Upper lobe of right lung (tissue), 1 donor: ENCODE results near the gene USP30. TPM values are rescaled to one million over a fixed set of nuclear protein-coding genes. Genes with fewer than 3 reads are reported as not detected.
"Not testable (repeated sequence)": the region's sequence is repeated elsewhere in the genome, so short reads cannot be mapped to it uniquely, and the experiment has no call there.

ENCODE experiments used
- ATAC-seq: fragments of 200-7000 bp; cut with Tn5 transposase; one replicate; pipeline ENCODE4 v1.9.1; 2020; ENCODE audit warnings: mild to moderate bottlenecking, moderate library complexity
- DNase-seq: peaks from one replicate; pipeline ENCODE4 v3.0.0-alpha.2; 2020
- H3K27ac ChIP-seq: fragments of 200-600 bp; one replicate; pipeline ENCODE4 v1.8.0; 2022
- H3K27me3 ChIP-seq: fragments of 200-600 bp; one replicate; pipeline ENCODE4 v1.8.0; 2022; ENCODE audit warnings: mild to moderate bottlenecking
- H3K36me3 ChIP-seq: fragments of 200-600 bp; one replicate; pipeline ENCODE4 v1.8.0; 2022
- H3K4me1 ChIP-seq: fragments of 200-600 bp; one replicate; pipeline ENCODE4 v1.8.0; 2022
- H3K4me3 ChIP-seq: fragments of 200-600 bp; one replicate; pipeline ENCODE4 v1.8.0; 2022; ENCODE audit warnings: mild to moderate bottlenecking
- H3K9me3 ChIP-seq: fragments of 200-600 bp; one replicate; pipeline ENCODE4 v1.8.0; 2022
- CTCF ChIP-seq: fragments of 200-600 bp; IDR thresholded peaks from one replicate; pipeline ENCODE4 v1.8.0; 2022; ENCODE audit warnings: antibody characterized with exemption
- intact Hi-C: fragments of 100-400 bp; cut with DNase I; formaldehyde crosslinking; loops from one replicate; pipeline ENCODE4 v1.11.0; 2022
- total RNA-seq: library from RNA; stranded (reverse); fragmentation: NEBNext Ultra II Directional; extraction: Animal tissue kit (Norgen Biotek cat#: 25700); gene quantifications from one replicate; pipeline ENCODE4 v1.2.1, GENCODE V29; 2021
- donor health status: DM: no; HTN: yes; CAD: no; lungs with severe emphysema.

The USP30 gene
- total RNA-seq, 1 donor from 2014 or later: 13.6 TPM

- Histone ChIP-seq H3K27ac (no peak overlapping the region), H3K4me3 (no peak overlapping the region), H3K9me3 (no peaks in the 10 kb centered on the region), H3K4me1 (no peaks in the 10 kb centered on the region), H3K27me3 (no peaks in the 10 kb centered on the region), H3K36me3 (no peaks in the 10 kb centered on the region)
- DNase-seq: no peak
- intact Hi-C loops: no loop called here
- TF ChIP-seq CTCF: no peak
- ATAC-seq: no peak
Measured at GRCh38 chr12:109047081-109047805, 5.1 kb upstream of the USP30 start.

GRCh38 chr12:109048706-109049105, 3.7 kb upstream of the USP30 start:
- H3K36me3 ChIP-seq, DNase-seq, H3K27me3 ChIP-seq, H3K4me3 ChIP-seq, H3K4me1 ChIP-seq, H3K9me3 ChIP-seq, intact Hi-C loops: not testable (repeated sequence)
- peak; percentile 38 for ATAC-seq
- peak overlapping the region; percentile 27 for H3K27ac ChIP-seq

- H3K36me3 ChIP-seq, H3K4me3 ChIP-seq, H3K27me3 ChIP-seq, H3K27ac ChIP-seq, H3K9me3 ChIP-seq, ATAC-seq, DNase-seq, intact Hi-C loops: not testable (repeated sequence)
- H3K4me1 ChIP-seq: peaks cover 12% of the 10 kb centered on the region
Measured at GRCh38 chr12:109049794-109050193, 2.6 kb upstream of the USP30 start.

- peaks cover 8% of the 10 kb centered on the region for H3K36me3 ChIP-seq
- ATAC-seq (no peak), DNase-seq (no peak)
- peak overlapping the region; percentile 93 for H3K27ac ChIP-seq
- H3K4me1 ChIP-seq: peaks cover 13% of the 10 kb centered on the region
- no peak for TF ChIP-seq CTCF
- peak overlapping the region; percentile 98 for H3K4me3 ChIP-seq
- no peaks in the 10 kb centered on the region for H3K9me3 ChIP-seq
- H3K27me3 ChIP-seq: no peaks in the 10 kb centered on the region
- intact Hi-C loops: no loop called here
Measured at GRCh38 chr12:109052097-109052413, 321 bp upstream of the USP30 start.

- peak overlapping the region; percentile 98 for H3K4me3 ChIP-seq
- TF ChIP-seq CTCF: no peak
- peaks cover 19% of the 10 kb centered on the region for H3K36me3 ChIP-seq
- DNase-seq: no peak
- no peaks in the 10 kb centered on the region for H3K27me3 ChIP-seq
- ATAC-seq: peak; percentile 7
- H3K9me3 ChIP-seq: no peaks in the 10 kb centered on the region
- H3K27ac ChIP-seq: peak overlapping the region; percentile 93
- intact Hi-C loops: no loop called here
- H3K4me1 ChIP-seq: peaks cover 13% of the 10 kb centered on the region
Measured at GRCh38 chr12:109053382-109054123, 1.2 kb downstream of the USP30 start.

GRCh38 chr12:109054124-109054513, 1.7 kb downstream of the USP30 start:
- H3K36me3 ChIP-seq: peaks cover 24% of the 10 kb centered on the region
- DNase-seq, ATAC-seq, H3K27me3 ChIP-seq, H3K9me3 ChIP-seq, intact Hi-C loops: not testable (repeated sequence)
- H3K27ac ChIP-seq: peak overlapping the region; percentile 93
- H3K4me1 ChIP-seq: peaks cover 13% of the 10 kb centered on the region
- H3K4me3 ChIP-seq: peak overlapping the region; percentile 98

GRCh38 chr12:109054520-109054919, 2.1 kb downstream of the USP30 start:
- Histone ChIP-seq H3K4me1 (peaks cover 13% of the 10 kb centered on the region), H3K27ac (peak overlapping the region; percentile 93), H3K27me3 (no peaks in the 10 kb centered on the region), H3K36me3 (peaks cover 28% of the 10 kb centered on the region), H3K9me3 (no peaks in the 10 kb centered on the region), H3K4me3 (peak overlapping the region; percentile 98)
- ATAC-seq: no peak
- intact Hi-C loops: no loop called here
- no peak for DNase-seq
- no peak for TF ChIP-seq CTCF
